SU-DHL-6 (cell line): ENCODE measurements around the gene MED27.

Experiments used
- EZH2phosphoT487 ChIP-seq: fragments of 200-600 bp; sonication (generic), shearing (Covaris generic); conservative IDR thresholded peaks from 2 replicates; pipeline ENCODE4 v1.6.1; 2018; ENCODE audit warnings: mild to moderate bottlenecking, antibody characterized with exemption, low read length, moderate library complexity, mixed read lengths
- TF ChIP-seq, protein P1 (sequence below): fragments of 200-600 bp; sonication (generic); IDR thresholded peaks from one replicate; pipeline ENCODE4 v1.5.1; 2017; ENCODE audit warnings: antibody characterized with exemption, mild to moderate bottlenecking, low read length, moderate library complexity; ENCODE audit not compliant: insufficient read depth, poor library complexity, severe bottlenecking

DNA sequence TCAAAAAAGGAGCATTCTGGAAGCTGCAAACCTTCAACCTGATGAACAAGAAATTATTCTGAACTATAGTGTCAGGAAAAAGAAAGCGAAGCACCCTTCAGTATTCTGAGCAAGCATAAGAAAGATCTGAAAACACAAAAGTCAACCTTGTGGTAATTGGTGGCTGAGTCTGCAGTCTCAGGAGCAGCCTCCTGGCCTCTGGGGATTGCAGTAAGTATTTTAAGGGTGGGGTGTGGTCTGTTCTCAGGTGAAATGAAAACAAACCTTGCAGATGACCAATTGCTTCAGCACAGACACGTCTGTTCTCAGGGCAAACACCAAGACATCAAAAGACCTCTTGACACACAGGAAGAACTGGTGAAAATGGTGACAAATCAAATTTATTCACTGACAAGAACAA lies 192.0 kb downstream of the MED27 start:
- TF ChIP-seq, protein P1, sequence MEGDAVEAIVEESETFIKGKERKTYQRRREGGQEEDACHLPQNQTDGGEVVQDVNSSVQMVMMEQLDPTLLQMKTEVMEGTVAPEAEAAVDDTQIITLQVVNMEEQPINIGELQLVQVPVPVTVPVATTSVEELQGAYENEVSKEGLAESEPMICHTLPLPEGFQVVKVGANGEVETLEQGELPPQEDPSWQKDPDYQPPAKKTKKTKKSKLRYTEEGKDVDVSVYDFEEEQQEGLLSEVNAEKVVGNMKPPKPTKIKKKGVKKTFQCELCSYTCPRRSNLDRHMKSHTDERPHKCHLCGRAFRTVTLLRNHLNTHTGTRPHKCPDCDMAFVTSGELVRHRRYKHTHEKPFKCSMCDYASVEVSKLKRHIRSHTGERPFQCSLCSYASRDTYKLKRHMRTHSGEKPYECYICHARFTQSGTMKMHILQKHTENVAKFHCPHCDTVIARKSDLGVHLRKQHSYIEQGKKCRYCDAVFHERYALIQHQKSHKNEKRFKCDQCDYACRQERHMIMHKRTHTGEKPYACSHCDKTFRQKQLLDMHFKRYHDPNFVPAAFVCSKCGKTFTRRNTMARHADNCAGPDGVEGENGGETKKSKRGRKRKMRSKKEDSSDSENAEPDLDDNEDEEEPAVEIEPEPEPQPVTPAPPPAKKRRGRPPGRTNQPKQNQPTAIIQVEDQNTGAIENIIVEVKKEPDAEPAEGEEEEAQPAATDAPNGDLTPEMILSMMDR = no peak
- no peak for TF ChIP-seq EZH2phosphoT487
